ENCODE data around the gene USP16. TPM values are rescaled to one million over a fixed set of nuclear protein-coding genes. Genes with fewer than 3 reads are reported as not detected.
"Not testable (repeated sequence)": the region's sequence is repeated elsewhere in the genome, so short reads cannot be mapped to it uniquely, and the experiment has no call there.

Gene USP16
- total and polyA plus RNA-seq, 5 experiments from 2014 or later: 20.0 to 62.6 (median 21.9) TPM

- H3K27ac Mint-ChIP-seq: peak overlapping the region; percentile 86 to 98 (median 94)
- no peak for ATAC-seq
- H3K36me3 Mint-ChIP-seq: peaks cover 0 to 14% (median 3%) of the 10 kb centered on the region in 3 donors
- H3K4me1 Mint-ChIP-seq: peaks cover 45 to 86% (median 80%) of the 10 kb centered on the region in 4 donors
- H3K27me3 Mint-ChIP-seq: no peaks in the 10 kb centered on the region
- H3K4me3 Mint-ChIP-seq: peak overlapping the region; percentile 36 to 94 (median 82)
- DNase-seq: peak in 1 of 10 donors; percentile 13
- POLR2A ChIA-PET: interaction anchor here (0.6 to 5.2 kb wide), 9 partner anchors 11 to 375 kb away, joined by 3 to 39 read pairs (median 9); partner anchors contain the start of genes BACH1, LTN1 and USP16
- peaks cover 0 to 3% (median 0%) of the 10 kb centered on the region in 9 donors for H3K9me3 Mint-ChIP-seq
Observed at GRCh38 chr21:29075706-29076466, 51.4 kb downstream of the USP16 start.

GRCh38 chr21:29076731-29077640, 52.5 kb downstream of the USP16 start:
- Mint-ChIP-seq H3K27ac (peak overlapping the region; percentile 86 to 98 (median 94)), H3K4me1 (peaks cover 40 to 83% (median 79%) of the 10 kb centered on the region in 4 donors), H3K4me3 (peak overlapping the region; percentile 58 to 94 (median 85))
- DNase-seq (peak; percentile 45 to 94 (median 78)), ATAC-seq (peak in 1 of 2 donors; percentile 18)
- H3K27me3 Mint-ChIP-seq, H3K9me3 Mint-ChIP-seq, H3K36me3 Mint-ChIP-seq: not testable (repeated sequence)
- POLR2A ChIA-PET: interaction anchor here (0.6 to 5.2 kb wide), 11 partner anchors 10 to 372 kb away, joined by 3 to 39 read pairs (median 9); partner anchors contain the start of genes LTN1, RWDD2B and USP16

GRCh38 chr21:29077651-29078090, 53.2 kb downstream of the USP16 start:
- peak in 2 of 10 donors; percentile 13 to 41 for DNase-seq
- Mint-ChIP-seq H3K27ac (peak overlapping the region; percentile 86 to 97 (median 94)), H3K4me3 (peak overlapping the region; percentile 58 to 94 (median 85)), H3K4me1 (peaks cover 36 to 82% (median 75%) of the 10 kb centered on the region in 4 donors), H3K27me3 (no peaks in the 10 kb centered on the region), H3K9me3 (peaks cover 0 to 3% (median 0%) of the 10 kb centered on the region in 9 donors), H3K36me3 (peaks cover 0 to 5% (median 3%) of the 10 kb centered on the region in 3 donors)
- no peak for ATAC-seq
- POLR2A ChIA-PET: interaction anchor here (1.1 to 5.2 kb wide), 10 partner anchors 9 to 372 kb away, joined by 3 to 39 read pairs (median 9); partner anchors contain the start of genes LTN1, RWDD2B and USP16

GRCh38 chr21:29078869-29079767, 54.6 kb downstream of the USP16 start:
- POLR2A ChIA-PET: interaction anchor here (0.6 to 5.2 kb wide), 7 partner anchors 9 to 370 kb away, joined by 3 to 39 read pairs (median 5); partner anchors contain the start of genes BACH1, LTN1 and USP16
- H3K27me3 Mint-ChIP-seq: no peaks in the 10 kb centered on the region
- DNase-seq (peak in 7 of 10 donors; percentile 35 to 67 (median 46)), ATAC-seq (peak; percentile 22 to 47)
- H3K4me3 Mint-ChIP-seq: peak overlapping the region; percentile 29 to 92 (median 68)
- H3K9me3 Mint-ChIP-seq: peaks cover 0 to 3% (median 0%) of the 10 kb centered on the region in 9 donors
- H3K4me1 Mint-ChIP-seq: peaks cover 27 to 74% (median 70%) of the 10 kb centered on the region in 4 donors
- no peaks in the 10 kb centered on the region for H3K36me3 Mint-ChIP-seq
- peak overlapping the region; percentile 78 to 96 (median 94) for H3K27ac Mint-ChIP-seq

- Mint-ChIP-seq H3K4me3 (peak overlapping the region; percentile 4 to 92 (median 59)), H3K36me3 (no peaks in the 10 kb centered on the region), H3K27me3 (no peaks in the 10 kb centered on the region), H3K9me3 (peaks cover 0 to 3% (median 0%) of the 10 kb centered on the region in 9 donors), H3K4me1 (peaks cover 26 to 72% (median 64%) of the 10 kb centered on the region in 4 donors), H3K27ac (peak overlapping the region; percentile 78 to 96 (median 94))
- ATAC-seq (peak; percentile 19 to 29), DNase-seq (peak in 4 of 10 donors; percentile 18 to 67 (median 30))
- POLR2A ChIA-PET: interaction anchor here (5.2 kb wide), 1 partner anchor 78 kb away, joined by 31 read pairs; no protein-coding TSS in a partner anchor
Observed at GRCh38 chr21:29080454-29080941, 56.0 kb downstream of the USP16 start.

GRCh38 chr21:29082046-29082815, 57.8 kb downstream of the USP16 start:
- POLR2A ChIA-PET: interaction anchor here (1.1 kb wide), 1 partner anchor 9 kb away, joined by 8 read pairs; the partner anchor contains the start of gene CCT8
- Mint-ChIP-seq H3K27me3 (no peaks in the 10 kb centered on the region), H3K27ac (peak overlapping the region in 8 of 10 donors; percentile 10 to 94 (median 84)), H3K36me3 (peaks cover 0 to 7% (median 4%) of the 10 kb centered on the region in 3 donors), H3K4me1 (peaks cover 20 to 62% (median 50%) of the 10 kb centered on the region in 4 donors), H3K4me3 (no peak overlapping the region), H3K9me3 (peaks cover 0 to 3% (median 0%) of the 10 kb centered on the region in 9 donors)
- ATAC-seq (no peak), DNase-seq (no peak)

- DNase-seq: no peak
- Mint-ChIP-seq H3K27ac (peak overlapping the region in 8 of 10 donors; percentile 37 to 94 (median 66)), H3K9me3 (peaks cover 0 to 3% (median 0%) of the 10 kb centered on the region in 9 donors), H3K4me1 (peaks cover 20 to 54% (median 41%) of the 10 kb centered on the region in 4 donors), H3K4me3 (no peak overlapping the region), H3K36me3 (peaks cover 0 to 7% (median 4%) of the 10 kb centered on the region in 3 donors), H3K27me3 (no peaks in the 10 kb centered on the region)
- ATAC-seq: no peak
- POLR2A ChIA-PET: no interaction called here
Observed at GRCh38 chr21:29083306-29083705, 58.8 kb downstream of the USP16 start.

- Mint-ChIP-seq H3K4me3 (no peak overlapping the region), H3K27ac (peak overlapping the region in 1 of 10 donors; percentile 5), H3K27me3 (no peaks in the 10 kb centered on the region), H3K9me3 (no peaks in the 10 kb centered on the region), H3K4me1 (peaks cover 12 to 43% (median 30%) of the 10 kb centered on the region in 4 donors), H3K36me3 (peaks cover 0 to 7% (median 4%) of the 10 kb centered on the region in 3 donors)
- ATAC-seq: no peak
- DNase-seq: no peak
- POLR2A ChIA-PET: no interaction called here
Observed at GRCh38 chr21:29084372-29084771, 59.9 kb downstream of the USP16 start.

- Mint-ChIP-seq H3K4me3 (no peak overlapping the region), H3K27me3 (no peaks in the 10 kb centered on the region), H3K9me3 (no peaks in the 10 kb centered on the region), H3K27ac (peak overlapping the region in 1 of 10 donors; percentile 29), H3K4me1 (peaks cover 5 to 37% (median 25%) of the 10 kb centered on the region in 4 donors), H3K36me3 (peaks cover 0 to 7% (median 4%) of the 10 kb centered on the region in 3 donors)
- POLR2A ChIA-PET: interaction anchor here (2.8 kb wide), 1 partner anchor 9 kb away, joined by 10 read pairs; no protein-coding TSS in a partner anchor
- DNase-seq: no peak
- ATAC-seq: no peak
Observed at GRCh38 chr21:29085106-29085752, 60.8 kb downstream of the USP16 start.

- Mint-ChIP-seq H3K4me3 (no peak overlapping the region), H3K4me1 (peaks cover 2 to 7% (median 3%) of the 10 kb centered on the region in 4 donors), H3K9me3 (no peaks in the 10 kb centered on the region), H3K36me3 (peaks cover 0 to 30% (median 20%) of the 10 kb centered on the region in 3 donors), H3K27me3 (no peaks in the 10 kb centered on the region), H3K27ac (peak overlapping the region in 1 of 10 donors; percentile 90)
- POLR2A ChIA-PET: no interaction called here
- no peak for DNase-seq
- ATAC-seq: no peak
Observed at GRCh38 chr21:29091033-29091432, 66.6 kb downstream of the USP16 start.

Measured in naive thymus-derived CD8-positive, alpha-beta T cell (primary cell).